ENCODE measurements around the gene SLC1A3.

- TF ChIP-seq, protein P1, sequence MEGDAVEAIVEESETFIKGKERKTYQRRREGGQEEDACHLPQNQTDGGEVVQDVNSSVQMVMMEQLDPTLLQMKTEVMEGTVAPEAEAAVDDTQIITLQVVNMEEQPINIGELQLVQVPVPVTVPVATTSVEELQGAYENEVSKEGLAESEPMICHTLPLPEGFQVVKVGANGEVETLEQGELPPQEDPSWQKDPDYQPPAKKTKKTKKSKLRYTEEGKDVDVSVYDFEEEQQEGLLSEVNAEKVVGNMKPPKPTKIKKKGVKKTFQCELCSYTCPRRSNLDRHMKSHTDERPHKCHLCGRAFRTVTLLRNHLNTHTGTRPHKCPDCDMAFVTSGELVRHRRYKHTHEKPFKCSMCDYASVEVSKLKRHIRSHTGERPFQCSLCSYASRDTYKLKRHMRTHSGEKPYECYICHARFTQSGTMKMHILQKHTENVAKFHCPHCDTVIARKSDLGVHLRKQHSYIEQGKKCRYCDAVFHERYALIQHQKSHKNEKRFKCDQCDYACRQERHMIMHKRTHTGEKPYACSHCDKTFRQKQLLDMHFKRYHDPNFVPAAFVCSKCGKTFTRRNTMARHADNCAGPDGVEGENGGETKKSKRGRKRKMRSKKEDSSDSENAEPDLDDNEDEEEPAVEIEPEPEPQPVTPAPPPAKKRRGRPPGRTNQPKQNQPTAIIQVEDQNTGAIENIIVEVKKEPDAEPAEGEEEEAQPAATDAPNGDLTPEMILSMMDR (conservative IDR thresholded peaks at IDR 0.05; ENCODE audit: low read length): no peak
- no peak for TF ChIP-seq EZH2phosphoT487 (IDR thresholded peaks at IDR 0.05; ENCODE audit: borderline replicate concordance)
These were observed 24.7 kb downstream of the SLC1A3 start for GRCh38 chr5:36631154-36631553.
